SK-N-SH treated with all-trans-retinoic acid at 6 μM for 48 hours (cell line): ENCODE results near the gene UBQLN3.

Experiments
- BACH2 ChIP-seq: fragments of 250-450 bp; sonication (Bioruptor Pico); IDR thresholded peaks from 2 replicates; pipeline ENCODE4 v1.9.0; 2021; ENCODE audit warnings: mild to moderate bottlenecking, borderline replicate concordance
- ISL1 ChIP-seq: fragments of 250-450 bp; sonication (Bioruptor Pico); IDR thresholded peaks from 2 replicates; pipeline ENCODE4 v2.1.2; 2022; ENCODE audit warnings: mild to moderate bottlenecking, moderate library complexity
- OSR1 ChIP-seq: fragments of 250-450 bp; sonication (Bioruptor Pico); IDR thresholded peaks from 2 replicates; pipeline ENCODE4 v1.8.0; 2022; ENCODE audit warnings: moderate library complexity, mild to moderate bottlenecking, inconsistent platforms
- TOX ChIP-seq: fragments of 250-450 bp; sonication (Bioruptor Pico); IDR thresholded peaks from 2 replicates; pipeline ENCODE4 v1.8.0; 2021; ENCODE audit warnings: mild to moderate bottlenecking, moderate library complexity, borderline replicate concordance
- ZC3H10 ChIP-seq: fragments of 250-450 bp; sonication (Bioruptor Pico); IDR thresholded peaks from 2 replicates; pipeline ENCODE4 v1.5.1; 2021; ENCODE audit warnings: mild to moderate bottlenecking, moderate library complexity
- ZNF70 ChIP-seq: fragments of 450-650 bp; formaldehyde crosslinking; IDR thresholded peaks from 2 replicates; pipeline ENCODE4 v1.5.0; 2020; ENCODE audit warnings: mild to moderate bottlenecking, moderate library complexity
- TF ChIP-seq, protein P1 (sequence below): fragments of 250-450 bp; sonication (Bioruptor Pico); IDR thresholded peaks from 2 replicates; pipeline ENCODE4 v1.8.0; 2020; ENCODE audit warnings: mild to moderate bottlenecking, moderate library complexity, borderline replicate concordance
- TF ChIP-seq, protein P2 (sequence below): fragments of 250-450 bp; sonication (Bioruptor Pico); IDR thresholded peaks from 2 replicates; pipeline ENCODE4 v1.5.1; 2021; ENCODE audit warnings: mild to moderate bottlenecking, moderate library complexity

DNA sequence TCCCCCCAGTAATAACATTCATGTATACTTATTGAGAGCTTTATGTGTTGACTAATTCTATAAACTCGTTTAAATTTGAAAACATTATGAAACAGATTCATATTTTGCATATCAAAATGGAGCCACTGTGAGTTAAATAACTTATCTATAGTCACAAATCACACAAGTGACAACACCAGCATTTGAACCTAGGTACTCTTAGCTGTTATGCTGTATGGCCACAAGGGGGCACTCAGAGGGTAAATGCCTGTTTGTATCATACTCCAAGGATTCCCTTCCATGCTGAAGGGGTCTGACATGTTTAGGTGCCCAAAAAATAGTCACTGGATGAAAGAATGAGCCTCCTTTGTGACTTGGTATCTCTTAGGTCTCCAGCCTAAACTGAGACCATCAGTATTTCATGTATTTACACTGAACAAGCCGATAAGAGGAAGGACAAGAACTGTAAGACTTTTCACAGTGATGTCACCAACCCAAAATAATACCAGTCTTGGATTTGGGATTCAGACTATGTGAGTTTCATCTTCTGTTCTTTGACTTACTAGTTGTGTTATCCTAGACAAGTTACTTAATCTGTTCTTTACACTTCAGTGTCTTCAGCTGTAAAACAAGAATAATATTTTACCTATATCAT is 33.5 kb downstream of the UBQLN3 start:
- TF ChIP-seq, protein P1, sequence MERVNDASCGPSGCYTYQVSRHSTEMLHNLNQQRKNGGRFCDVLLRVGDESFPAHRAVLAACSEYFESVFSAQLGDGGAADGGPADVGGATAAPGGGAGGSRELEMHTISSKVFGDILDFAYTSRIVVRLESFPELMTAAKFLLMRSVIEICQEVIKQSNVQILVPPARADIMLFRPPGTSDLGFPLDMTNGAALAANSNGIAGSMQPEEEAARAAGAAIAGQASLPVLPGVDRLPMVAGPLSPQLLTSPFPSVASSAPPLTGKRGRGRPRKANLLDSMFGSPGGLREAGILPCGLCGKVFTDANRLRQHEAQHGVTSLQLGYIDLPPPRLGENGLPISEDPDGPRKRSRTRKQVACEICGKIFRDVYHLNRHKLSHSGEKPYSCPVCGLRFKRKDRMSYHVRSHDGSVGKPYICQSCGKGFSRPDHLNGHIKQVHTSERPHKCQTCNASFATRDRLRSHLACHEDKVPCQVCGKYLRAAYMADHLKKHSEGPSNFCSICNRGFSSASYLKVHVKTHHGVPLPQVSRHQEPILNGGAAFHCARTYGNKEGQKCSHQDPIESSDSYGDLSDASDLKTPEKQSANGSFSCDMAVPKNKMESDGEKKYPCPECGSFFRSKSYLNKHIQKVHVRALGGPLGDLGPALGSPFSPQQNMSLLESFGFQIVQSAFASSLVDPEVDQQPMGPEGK (CRISPR knock-in tag), result no peak
- TF ChIP-seq TOX (CRISPR knock-in tag) (no peak), OSR1 (CRISPR knock-in tag) (no peak), ZC3H10 (CRISPR knock-in tag) (no peak), ISL1 (CRISPR knock-in tag) (no peak), ZNF70 (no peak), BACH2 (CRISPR knock-in tag) (no peak)
- TF ChIP-seq, protein P2, sequence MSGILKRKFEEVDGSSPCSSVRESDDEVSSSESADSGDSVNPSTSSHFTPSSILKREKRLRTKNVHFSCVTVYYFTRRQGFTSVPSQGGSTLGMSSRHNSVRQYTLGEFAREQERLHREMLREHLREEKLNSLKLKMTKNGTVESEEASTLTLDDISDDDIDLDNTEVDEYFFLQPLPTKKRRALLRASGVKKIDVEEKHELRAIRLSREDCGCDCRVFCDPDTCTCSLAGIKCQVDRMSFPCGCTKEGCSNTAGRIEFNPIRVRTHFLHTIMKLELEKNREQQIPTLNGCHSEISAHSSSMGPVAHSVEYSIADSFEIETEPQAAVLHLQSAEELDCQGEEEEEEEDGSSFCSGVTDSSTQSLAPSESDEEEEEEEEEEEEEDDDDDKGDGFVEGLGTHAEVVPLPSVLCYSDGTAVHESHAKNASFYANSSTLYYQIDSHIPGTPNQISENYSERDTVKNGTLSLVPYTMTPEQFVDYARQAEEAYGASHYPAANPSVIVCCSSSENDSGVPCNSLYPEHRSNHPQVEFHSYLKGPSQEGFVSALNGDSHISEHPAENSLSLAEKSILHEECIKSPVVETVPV (CRISPR knock-in tag), result no peak
